ENCODE results near the gene POP4.

Gene POP4

DNA sequence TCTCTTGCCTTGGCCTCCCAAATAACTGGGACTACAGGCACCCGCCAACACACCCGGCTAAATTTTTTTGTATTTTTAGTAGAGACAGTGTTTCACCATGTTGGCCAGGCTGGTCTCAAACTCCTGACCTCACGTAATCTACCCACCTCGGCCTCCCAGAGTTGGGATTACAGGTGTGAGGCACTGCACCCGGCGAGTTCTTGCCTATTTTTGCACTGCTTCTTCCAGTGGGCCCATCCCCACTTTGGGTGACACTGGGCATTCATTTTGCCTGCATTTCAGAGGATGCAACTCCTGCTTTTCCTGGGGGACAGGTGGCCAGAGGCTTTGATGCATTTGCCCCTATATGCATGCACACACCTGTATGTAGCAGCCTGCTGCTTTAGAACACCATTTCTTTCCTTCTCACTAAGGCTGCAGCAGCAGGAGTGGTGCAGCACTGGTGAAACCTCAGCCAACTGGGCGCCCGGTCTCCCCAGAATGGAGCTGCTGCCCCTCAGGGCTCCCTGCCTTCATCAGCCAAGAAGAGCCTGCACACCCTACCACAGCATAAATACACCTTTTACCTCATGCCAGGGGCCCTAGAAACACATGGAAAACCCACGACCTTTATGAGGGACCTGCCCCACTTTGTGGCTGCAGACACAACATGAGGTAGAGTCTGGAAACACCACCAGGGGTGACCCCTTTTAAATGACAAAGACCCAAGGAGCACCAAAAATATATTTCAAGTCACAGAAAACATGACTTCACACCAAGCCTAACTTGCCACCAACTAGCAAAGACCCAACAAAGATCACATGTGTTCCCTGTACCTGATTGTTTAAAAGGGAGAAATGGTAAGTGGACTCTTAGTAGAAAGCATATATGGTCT is 36.8 kb upstream of the POP4 start:
- no peaks in the 10 kb centered on the region for H3K9me3 ChIP-seq (ENCODE audit: control extremely low read depth in 1 of 5, control insufficient read depth in 4 of 5, insufficient read depth in 2 of 5, low read depth in 1 of 5, low read length in 4 of 5)
- H3K36me3 ChIP-seq (ENCODE audit: control insufficient read depth in 4 of 4, insufficient read depth in 4 of 4, low read length in 3 of 4) = no peaks in the 10 kb centered on the region
- no peak overlapping the region for H3K27ac ChIP-seq (ENCODE audit: insufficient read depth in 1 of 2, low read depth in 1 of 2, low read length in 2 of 2, poor library complexity in 1 of 2, severe bottlenecking in 2 of 2)
- ChIA-PET POLR2A (no interaction called here), CTCF (no interaction called here)
- H3K4me1 ChIP-seq (ENCODE audit: control extremely low read depth in 1 of 4, control insufficient read depth in 4 of 4, insufficient read depth in 4 of 4, low read length in 3 of 4) = no peaks in the 10 kb centered on the region
- H3K27me3 ChIP-seq (replicated peaks in 2 of 5; ENCODE audit: control insufficient read depth in 4 of 5, insufficient read depth in 5 of 5, low read length in 4 of 5) = peaks cover 4 to 44% (median 15%) of the 10 kb centered on the region in 5 experiments
- no peak overlapping the region for H3K4me3 ChIP-seq (ENCODE audit: control insufficient read depth in 1 of 7, extremely low read depth in 1 of 7, insufficient read depth in 4 of 7, low read depth in 2 of 7, low read length in 6 of 7)
- DNase-seq = no peak
- WGBS (ENCODE audit: insufficient coverage) = 71% methylated on average over 6 of the region's 9 CpGs

DNA sequence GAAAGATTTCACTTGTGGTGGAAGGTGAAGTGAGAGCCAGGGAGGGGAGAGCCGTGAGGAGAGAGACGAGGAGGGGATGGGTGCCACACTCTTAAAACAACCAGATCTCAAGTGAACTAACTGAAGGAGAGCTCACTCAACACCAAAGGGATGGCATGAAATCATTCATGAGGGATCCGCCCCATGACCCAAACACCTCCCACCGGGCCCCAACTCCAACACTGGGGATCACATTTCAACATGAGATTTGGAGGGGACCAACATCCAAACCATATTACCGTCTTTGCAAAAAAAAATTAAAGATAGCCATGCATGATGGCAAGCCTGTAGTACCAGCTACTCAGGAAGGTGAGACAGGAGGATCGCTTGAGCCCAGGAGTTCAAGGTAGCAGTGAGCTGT is 34.9 kb upstream of the POP4 start:
- Histone ChIP-seq H3K4me3 (ENCODE audit: control insufficient read depth in 1 of 7, extremely low read depth in 1 of 7, insufficient read depth in 4 of 7, low read depth in 2 of 7, low read length in 6 of 7) (no peak overlapping the region), H3K4me1 (ENCODE audit: control extremely low read depth in 1 of 4, control insufficient read depth in 4 of 4, insufficient read depth in 4 of 4, low read length in 3 of 4) (no peaks in the 10 kb centered on the region), H3K36me3 (ENCODE audit: control insufficient read depth in 4 of 4, insufficient read depth in 4 of 4, low read length in 3 of 4) (no peaks in the 10 kb centered on the region), H3K27ac (ENCODE audit: insufficient read depth in 1 of 2, low read depth in 1 of 2, low read length in 2 of 2, poor library complexity in 1 of 2, severe bottlenecking in 2 of 2) (no peak overlapping the region), H3K9me3 (ENCODE audit: control extremely low read depth in 1 of 5, control insufficient read depth in 4 of 5, insufficient read depth in 2 of 5, low read depth in 1 of 5, low read length in 4 of 5) (no peaks in the 10 kb centered on the region), H3K27me3 (replicated peaks in 2 of 5; ENCODE audit: control insufficient read depth in 4 of 5, insufficient read depth in 5 of 5, low read length in 4 of 5) (peaks cover 2 to 51% (median 17%) of the 10 kb centered on the region in 5 experiments)
- POLR2A ChIA-PET = interaction anchor here (0.6 kb wide), 1 partner anchor 73 kb away, joined by 3 read pairs; no protein-coding TSS in a partner anchor
- WGBS (ENCODE audit: insufficient coverage) = 68% methylated on average over 4 of the region's 6 CpGs
- DNase-seq = no peak
- CTCF ChIA-PET = no interaction called here

DNA sequence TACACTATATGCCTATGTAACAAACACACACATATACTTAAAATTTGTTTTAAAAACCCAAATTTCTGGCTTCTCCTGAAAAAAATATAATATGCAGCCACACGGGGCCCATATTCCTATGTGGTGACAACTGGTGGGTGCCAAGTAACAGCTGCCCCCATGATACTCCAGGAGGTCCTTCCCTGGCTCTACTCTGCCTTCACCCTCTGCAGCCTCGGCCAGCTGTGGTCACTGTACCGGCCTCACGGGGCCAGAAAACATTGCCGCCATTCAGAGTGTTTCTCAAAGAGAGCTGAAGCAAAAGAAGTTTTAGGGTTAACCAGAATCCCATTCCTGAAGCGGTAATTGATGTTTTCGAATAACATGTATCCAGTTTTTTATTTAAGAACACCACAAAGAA is 32.6 kb upstream of the POP4 start:
- DNase-seq = no peak

DNA sequence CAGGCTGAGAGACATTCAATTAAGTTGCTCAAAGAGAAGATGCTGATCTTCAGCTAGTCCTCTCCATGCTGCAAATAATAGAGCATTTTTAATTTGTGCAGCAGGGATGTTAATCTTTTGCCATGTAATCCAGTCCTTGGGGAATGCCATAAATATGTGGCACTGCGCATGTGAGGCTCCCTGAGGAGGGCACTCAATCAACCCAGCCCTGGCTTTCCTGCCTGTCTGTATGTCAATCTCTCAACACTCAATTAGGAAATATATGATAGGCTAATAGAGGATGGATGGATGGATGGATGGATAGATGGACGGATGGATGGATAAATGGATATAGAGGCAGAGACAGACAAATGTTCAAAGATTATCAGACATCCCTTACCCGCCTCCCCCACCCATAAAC is 31.6 kb upstream of the POP4 start:
- 100% methylated on average over 1 of the region's 3 CpGs for WGBS (ENCODE audit: insufficient coverage)
- peaks cover 2 to 58% (median 19%) of the 10 kb centered on the region in 5 experiments for H3K27me3 ChIP-seq (replicated peaks in 2 of 5; ENCODE audit: control insufficient read depth in 4 of 5, insufficient read depth in 5 of 5, low read length in 4 of 5)
- no peak for DNase-seq
- H3K36me3 ChIP-seq (ENCODE audit: control insufficient read depth in 4 of 4, insufficient read depth in 4 of 4, low read length in 3 of 4) = no peaks in the 10 kb centered on the region
- H3K9me3 ChIP-seq (ENCODE audit: control extremely low read depth in 1 of 5, control insufficient read depth in 4 of 5, insufficient read depth in 2 of 5, low read depth in 1 of 5, low read length in 4 of 5) = no peaks in the 10 kb centered on the region
- POLR2A ChIA-PET = no interaction called here
- no peaks in the 10 kb centered on the region for H3K4me1 ChIP-seq (ENCODE audit: control extremely low read depth in 1 of 4, control insufficient read depth in 4 of 4, insufficient read depth in 4 of 4, low read length in 3 of 4)
- H3K4me3 ChIP-seq (ENCODE audit: control insufficient read depth in 1 of 7, extremely low read depth in 1 of 7, insufficient read depth in 4 of 7, low read depth in 2 of 7, low read length in 6 of 7) = no peak overlapping the region
- CTCF ChIA-PET = no interaction called here
- H3K27ac ChIP-seq (ENCODE audit: insufficient read depth in 1 of 2, low read depth in 1 of 2, low read length in 2 of 2, poor library complexity in 1 of 2, severe bottlenecking in 2 of 2) = no peak overlapping the region

More for the DNA sequence above, 32.6 kb upstream of the POP4 start:
- CTCF ChIA-PET = no interaction called here
- Histone ChIP-seq H3K9me3 (ENCODE audit: control extremely low read depth in 1 of 5, control insufficient read depth in 4 of 5, insufficient read depth in 2 of 5, low read depth in 1 of 5, low read length in 4 of 5) (no peaks in the 10 kb centered on the region), H3K4me3 (ENCODE audit: control insufficient read depth in 1 of 7, extremely low read depth in 1 of 7, insufficient read depth in 4 of 7, low read depth in 2 of 7, low read length in 6 of 7) (no peak overlapping the region), H3K27ac (ENCODE audit: insufficient read depth in 1 of 2, low read depth in 1 of 2, low read length in 2 of 2, poor library complexity in 1 of 2, severe bottlenecking in 2 of 2) (no peak overlapping the region), H3K27me3 (replicated peaks in 2 of 5; ENCODE audit: control insufficient read depth in 4 of 5, insufficient read depth in 5 of 5, low read length in 4 of 5) (peaks cover 2 to 60% (median 21%) of the 10 kb centered on the region in 5 experiments), H3K36me3 (ENCODE audit: control insufficient read depth in 4 of 4, insufficient read depth in 4 of 4, low read length in 3 of 4) (no peaks in the 10 kb centered on the region), H3K4me1 (ENCODE audit: control extremely low read depth in 1 of 4, control insufficient read depth in 4 of 4, insufficient read depth in 4 of 4, low read length in 3 of 4) (no peaks in the 10 kb centered on the region)
- 83% methylated on average over 5 of the region's 7 CpGs for WGBS (ENCODE audit: insufficient coverage)
- POLR2A ChIA-PET = interaction anchor here (0.6 kb wide), 1 partner anchor 200 kb away, joined by 3 read pairs; no protein-coding TSS in a partner anchor

DNA sequence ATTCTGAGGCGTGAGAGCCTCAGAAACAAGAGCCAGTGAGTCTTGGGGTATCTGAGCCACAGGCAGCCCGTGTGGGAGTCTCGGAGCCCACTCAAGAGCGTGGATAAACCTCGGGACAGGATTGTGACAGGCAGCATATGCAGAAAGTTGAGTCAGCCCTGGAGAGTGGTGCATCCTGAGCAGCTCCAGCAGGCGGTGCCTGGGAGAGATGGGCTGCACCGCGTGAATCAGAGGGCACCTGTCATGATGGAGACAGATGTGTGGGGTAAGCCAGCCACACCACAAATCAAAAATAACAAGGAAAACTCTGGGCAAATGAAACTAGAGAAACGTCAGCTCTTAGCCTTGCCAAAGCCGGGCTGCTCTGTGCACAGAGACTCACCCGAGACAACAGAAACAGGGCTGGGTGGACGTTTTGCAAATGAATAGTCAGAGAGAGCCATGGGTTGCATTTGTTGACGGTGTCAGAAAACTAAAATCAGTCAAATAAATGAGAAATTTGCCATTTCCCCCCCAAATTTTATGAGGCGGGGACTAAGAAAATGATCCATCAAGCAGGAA is 30.0 kb upstream of the POP4 start:
- H3K4me1 ChIP-seq (ENCODE audit: control extremely low read depth in 1 of 4, control insufficient read depth in 4 of 4, insufficient read depth in 4 of 4, low read length in 3 of 4) = no peaks in the 10 kb centered on the region
- no peaks in the 10 kb centered on the region for H3K36me3 ChIP-seq (ENCODE audit: control insufficient read depth in 4 of 4, insufficient read depth in 4 of 4, low read length in 3 of 4)
- no peaks in the 10 kb centered on the region for H3K9me3 ChIP-seq (ENCODE audit: control extremely low read depth in 1 of 5, control insufficient read depth in 4 of 5, insufficient read depth in 2 of 5, low read depth in 1 of 5, low read length in 4 of 5)
- no peak overlapping the region for H3K4me3 ChIP-seq (ENCODE audit: control insufficient read depth in 1 of 7, extremely low read depth in 1 of 7, insufficient read depth in 4 of 7, low read depth in 2 of 7, low read length in 6 of 7)
- ChIA-PET CTCF (no interaction called here), POLR2A (no interaction called here)
- no peak for DNase-seq
- peaks cover 2 to 55% (median 19%) of the 10 kb centered on the region in 5 experiments for H3K27me3 ChIP-seq (replicated peaks in 2 of 5; ENCODE audit: control insufficient read depth in 4 of 5, insufficient read depth in 5 of 5, low read length in 4 of 5)
- H3K27ac ChIP-seq (ENCODE audit: insufficient read depth in 1 of 2, low read depth in 1 of 2, low read length in 2 of 2, poor library complexity in 1 of 2, severe bottlenecking in 2 of 2) = no peak overlapping the region
- 43% methylated on average over 9 of the region's 14 CpGs for WGBS (ENCODE audit: insufficient coverage)

DNA sequence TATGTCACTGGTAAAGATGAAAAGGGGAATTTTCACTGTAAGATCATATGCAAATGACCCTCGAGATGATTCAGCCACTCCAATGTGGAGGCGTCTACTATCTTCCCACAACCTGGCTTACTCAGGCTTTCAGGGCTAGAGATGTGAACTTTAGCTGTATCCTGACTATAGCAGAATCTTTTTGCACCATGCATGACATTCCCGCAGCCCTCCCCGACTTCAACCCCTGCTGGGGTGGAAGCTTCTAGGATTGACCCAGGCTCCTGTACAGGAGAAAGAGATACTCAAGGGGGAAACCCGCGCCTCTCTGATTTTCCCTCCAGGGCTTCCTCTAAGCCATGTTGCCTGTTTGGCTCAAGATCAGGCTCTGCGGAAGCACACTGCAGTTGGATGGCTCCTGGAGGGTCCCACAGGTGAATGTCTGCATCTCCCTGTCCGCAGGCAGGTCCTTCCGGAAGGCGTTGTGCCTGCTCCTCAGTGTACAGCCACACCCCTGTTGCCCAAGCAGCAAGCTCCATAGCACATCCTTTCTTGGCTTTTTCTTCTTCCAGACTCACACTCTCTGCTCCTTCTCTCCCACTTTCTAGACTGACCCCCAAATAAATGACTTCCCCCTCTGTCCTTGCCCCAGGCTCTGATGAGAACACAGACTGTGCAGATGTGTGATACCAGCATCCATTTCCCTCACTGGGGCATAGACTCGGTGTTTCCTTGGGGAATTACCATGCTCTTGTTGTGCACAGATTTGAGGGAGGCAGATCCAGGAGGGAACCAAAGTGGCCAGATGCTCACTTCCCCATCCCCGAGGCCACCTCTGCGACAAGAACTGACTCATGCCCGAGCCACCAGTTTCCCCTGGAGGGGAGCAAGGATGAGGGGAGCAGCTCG is 29.1 kb upstream of the POP4 start:
- DNase-seq = no peak
- WGBS (ENCODE audit: insufficient coverage) = 82% methylated on average over 15 of the region's 15 CpGs
- Histone ChIP-seq H3K36me3 (ENCODE audit: control insufficient read depth in 4 of 4, insufficient read depth in 4 of 4, low read length in 3 of 4) (no peaks in the 10 kb centered on the region), H3K4me3 (ENCODE audit: control insufficient read depth in 1 of 7, extremely low read depth in 1 of 7, insufficient read depth in 4 of 7, low read depth in 2 of 7, low read length in 6 of 7) (no peak overlapping the region), H3K27me3 (replicated peaks in 2 of 5; ENCODE audit: control insufficient read depth in 4 of 5, insufficient read depth in 5 of 5, low read length in 4 of 5) (peaks cover 0 to 49% (median 19%) of the 10 kb centered on the region in 5 experiments), H3K9me3 (ENCODE audit: control extremely low read depth in 1 of 5, control insufficient read depth in 4 of 5, insufficient read depth in 2 of 5, low read depth in 1 of 5, low read length in 4 of 5) (peaks cover 0 to 5% (median 0%) of the 10 kb centered on the region in 5 experiments), H3K4me1 (ENCODE audit: control extremely low read depth in 1 of 4, control insufficient read depth in 4 of 4, insufficient read depth in 4 of 4, low read length in 3 of 4) (no peaks in the 10 kb centered on the region), H3K27ac (ENCODE audit: insufficient read depth in 1 of 2, low read depth in 1 of 2, low read length in 2 of 2, poor library complexity in 1 of 2, severe bottlenecking in 2 of 2) (no peak overlapping the region)
- ChIA-PET POLR2A (no interaction called here), CTCF (no interaction called here)

DNA sequence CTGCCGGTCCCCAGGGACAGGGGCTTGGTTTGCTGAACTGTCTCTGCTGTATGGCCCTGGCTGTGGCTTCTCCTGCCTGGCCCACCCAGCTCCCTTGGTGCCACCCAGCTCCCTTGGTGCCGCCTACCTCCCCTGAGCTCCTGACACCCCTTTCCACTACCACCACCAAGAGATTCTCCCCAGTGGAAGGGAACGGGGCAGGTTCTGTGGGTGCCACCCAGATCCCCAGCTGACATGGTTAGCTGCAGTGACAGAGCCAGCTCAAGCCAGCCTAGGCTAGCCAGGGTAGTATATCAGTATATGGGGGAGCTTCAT is 28.5 kb upstream of the POP4 start:
- no peaks in the 10 kb centered on the region for H3K4me1 ChIP-seq (ENCODE audit: control extremely low read depth in 1 of 4, control insufficient read depth in 4 of 4, insufficient read depth in 4 of 4, low read length in 3 of 4)
- WGBS (ENCODE audit: insufficient coverage) = 100% methylated on average over 1 of the region's 3 CpGs
- peaks cover 0 to 5% (median 0%) of the 10 kb centered on the region in 5 experiments for H3K9me3 ChIP-seq (ENCODE audit: control extremely low read depth in 1 of 5, control insufficient read depth in 4 of 5, insufficient read depth in 2 of 5, low read depth in 1 of 5, low read length in 4 of 5)
- peaks cover 0 to 44% (median 21%) of the 10 kb centered on the region in 5 experiments for H3K27me3 ChIP-seq (replicated peaks in 2 of 5; ENCODE audit: control insufficient read depth in 4 of 5, insufficient read depth in 5 of 5, low read length in 4 of 5)
- H3K36me3 ChIP-seq (ENCODE audit: control insufficient read depth in 4 of 4, insufficient read depth in 4 of 4, low read length in 3 of 4) = no peaks in the 10 kb centered on the region
- no peak for DNase-seq
- no peak overlapping the region for H3K27ac ChIP-seq (ENCODE audit: insufficient read depth in 1 of 2, low read depth in 1 of 2, low read length in 2 of 2, poor library complexity in 1 of 2, severe bottlenecking in 2 of 2)
- CTCF ChIA-PET = no interaction called here
- POLR2A ChIA-PET = no interaction called here
- no peak overlapping the region for H3K4me3 ChIP-seq (ENCODE audit: control insufficient read depth in 1 of 7, extremely low read depth in 1 of 7, insufficient read depth in 4 of 7, low read depth in 2 of 7, low read length in 6 of 7)

Measured in common myeloid progenitor, CD34-positive (primary cell).